GM19099 (cell line): ENCODE measurements around the gene GLIS1.

Experiments used
- POLR2A ChIP-seq: IDR thresholded peaks from 3 replicates; pipeline ENCODE4 v1.6.1; 2011; ENCODE audit warnings: low read depth; ENCODE audit not compliant: insufficient read length; ENCODE audit errors: extremely low read depth

GLIS1 gene

GRCh38 chr1:53559391-53559815 lies 179.6 kb downstream of the GLIS1 start:
- TF ChIP-seq POLR2A, result no peak

- TF ChIP-seq POLR2A, result no peak
These were observed 180.1 kb downstream of the GLIS1 start for GRCh38 chr1:53558739-53559315.

- no peak for TF ChIP-seq POLR2A
These were observed 180.9 kb downstream of the GLIS1 start for GRCh38 chr1:53557830-53558738.

GRCh38 chr1:53557369-53557768 lies 181.6 kb downstream of the GLIS1 start:
- no peak for TF ChIP-seq POLR2A

- no peak for TF ChIP-seq POLR2A
These were observed 182.2 kb downstream of the GLIS1 start for GRCh38 chr1:53556657-53557227.

- no peak for TF ChIP-seq POLR2A
These were observed 184.2 kb downstream of the GLIS1 start for GRCh38 chr1:53554592-53555305.

- TF ChIP-seq POLR2A, result no peak
These were observed 185.0 kb downstream of the GLIS1 start for GRCh38 chr1:53553734-53554509.

GRCh38 chr1:53552981-53553733 lies 185.8 kb downstream of the GLIS1 start:
- no peak for TF ChIP-seq POLR2A

- no peak for TF ChIP-seq POLR2A
These were observed 186.7 kb downstream of the GLIS1 start for GRCh38 chr1:53552146-53552861.

GRCh38 chr1:53551428-53551995 lies 187.5 kb downstream of the GLIS1 start:
- TF ChIP-seq POLR2A, result no peak

GRCh38 chr1:53550201-53550741 lies 188.7 kb downstream of the GLIS1 start:
- TF ChIP-seq POLR2A, result no peak

- no peak for TF ChIP-seq POLR2A
These were observed 189.2 kb downstream of the GLIS1 start for GRCh38 chr1:53549781-53550180.

GRCh38 chr1:53549287-53549686 lies 189.7 kb downstream of the GLIS1 start:
- TF ChIP-seq POLR2A, result no peak
